HL-60 (cell line): ENCODE data around the gene ACOX2.

Source experiments
- CTCF ChIP-seq: IDR thresholded peaks from one replicate; pipeline ENCODE4 v1.5.1; 2011; ENCODE audit warnings: low read length, control low read depth, inconsistent platforms; ENCODE audit not compliant: insufficient read depth
- GABPA ChIP-seq: IDR thresholded peaks from 2 replicates; pipeline ENCODE4 v1.6.1; 2012; ENCODE audit warnings: low read depth
- POLR2AphosphoS5 ChIP-seq: IDR thresholded peaks from 2 replicates; pipeline ENCODE4 v1.6.1; 2012; ENCODE audit warnings: low read depth

- no peak for TF ChIP-seq CTCF
- no peak for TF ChIP-seq POLR2AphosphoS5
- TF ChIP-seq GABPA, result no peak
Observed at GRCh38 chr3:58530354-58530865, 6.6 kb downstream of the ACOX2 start.
